ENCODE data around the gene SPTBN4.
"Not testable (repeated sequence)": the region's sequence is repeated elsewhere in the genome, so short reads cannot be mapped to it uniquely, and the experiment has no call there.

Gene SPTBN4

DNA sequence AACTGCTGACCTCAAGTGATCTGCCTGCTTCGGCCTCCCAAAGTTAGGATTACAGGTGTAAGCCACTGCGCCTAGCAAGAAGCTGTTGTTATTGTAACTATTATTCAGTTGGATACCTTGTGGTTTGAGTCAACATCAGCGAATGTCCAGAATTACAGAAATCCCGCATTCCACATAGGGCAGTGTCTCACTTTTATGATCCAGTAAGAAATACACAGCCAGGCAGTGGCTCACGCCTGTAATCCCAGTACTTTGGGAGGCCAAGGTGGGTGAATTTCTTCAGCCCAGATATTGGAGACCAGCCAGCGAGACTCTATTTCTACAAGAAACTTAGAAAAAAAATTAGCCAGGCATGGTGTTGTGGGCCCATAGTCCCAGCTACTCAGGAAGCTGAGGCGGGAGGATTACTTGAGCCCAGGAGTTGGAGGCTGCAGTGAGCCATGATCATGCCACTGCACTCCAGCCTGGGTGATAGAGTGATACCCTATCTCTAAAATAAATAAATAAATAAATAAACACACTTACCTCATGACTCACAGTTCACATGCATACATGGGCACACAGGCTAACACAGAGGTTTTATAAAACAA is 43.8 kb downstream of the SPTBN4 start:
- no peak for DNase-seq

DNA sequence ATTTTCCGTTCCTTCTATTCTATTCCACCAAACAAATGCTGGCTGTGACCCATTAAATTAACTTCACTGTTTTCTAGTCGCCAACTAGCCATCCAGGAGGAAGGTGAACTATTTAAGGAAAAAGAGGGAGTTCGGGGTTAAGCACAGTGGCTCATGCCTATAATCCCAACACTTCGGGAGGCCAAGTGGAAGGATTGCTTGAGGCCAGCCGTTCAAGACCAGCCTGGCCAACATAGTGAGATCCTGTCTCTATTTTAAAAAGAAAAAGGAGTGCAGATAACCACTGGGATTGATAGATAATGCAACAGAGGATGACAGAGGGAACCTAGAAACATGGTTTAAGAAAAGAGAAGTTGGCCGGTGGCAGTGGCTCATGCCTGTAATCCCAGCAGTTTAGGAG is 44.7 kb downstream of the SPTBN4 start:
- no peak for DNase-seq

DNA sequence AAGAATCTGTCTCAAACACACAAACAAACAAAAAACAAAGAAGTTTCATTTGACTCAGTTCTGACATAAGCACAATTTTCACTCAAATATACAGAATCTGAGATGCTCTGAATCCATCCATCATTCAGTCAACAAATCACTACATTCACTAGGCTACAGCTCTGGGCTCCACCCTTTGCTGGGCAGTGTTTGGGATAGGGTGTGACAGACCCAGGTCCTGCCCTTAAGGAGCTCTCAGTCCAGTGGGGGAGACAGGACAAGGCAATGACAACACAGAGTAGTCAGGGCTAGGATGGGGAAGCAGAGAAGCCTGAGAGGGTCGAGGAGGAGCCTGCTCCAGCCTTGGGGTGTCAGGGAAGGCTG is 45.3 kb downstream of the SPTBN4 start:
- no peak for DNase-seq

- DNase-seq, result no peak
Measured at GRCh38 chr19:40512473-40513344, 45.9 kb downstream of the SPTBN4 start.

DNA sequence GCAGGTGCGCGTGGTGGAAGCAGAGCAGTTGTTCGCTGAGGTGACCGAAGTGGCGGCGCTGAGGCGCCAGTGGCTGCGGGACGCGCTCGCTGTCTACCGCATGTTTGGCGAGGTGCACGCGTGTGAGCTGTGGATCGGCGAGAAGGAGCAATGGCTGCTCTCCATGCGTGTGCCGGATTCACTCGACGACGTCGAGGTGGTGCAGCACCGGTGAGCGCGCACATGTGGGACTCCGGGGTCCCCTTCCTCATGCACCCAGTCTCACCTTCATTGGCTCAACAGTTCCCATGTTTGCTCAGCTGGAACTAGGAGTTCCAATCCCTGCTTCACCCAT is 46.5 kb downstream of the SPTBN4 start:
- DNase-seq, result no peak

DNA sequence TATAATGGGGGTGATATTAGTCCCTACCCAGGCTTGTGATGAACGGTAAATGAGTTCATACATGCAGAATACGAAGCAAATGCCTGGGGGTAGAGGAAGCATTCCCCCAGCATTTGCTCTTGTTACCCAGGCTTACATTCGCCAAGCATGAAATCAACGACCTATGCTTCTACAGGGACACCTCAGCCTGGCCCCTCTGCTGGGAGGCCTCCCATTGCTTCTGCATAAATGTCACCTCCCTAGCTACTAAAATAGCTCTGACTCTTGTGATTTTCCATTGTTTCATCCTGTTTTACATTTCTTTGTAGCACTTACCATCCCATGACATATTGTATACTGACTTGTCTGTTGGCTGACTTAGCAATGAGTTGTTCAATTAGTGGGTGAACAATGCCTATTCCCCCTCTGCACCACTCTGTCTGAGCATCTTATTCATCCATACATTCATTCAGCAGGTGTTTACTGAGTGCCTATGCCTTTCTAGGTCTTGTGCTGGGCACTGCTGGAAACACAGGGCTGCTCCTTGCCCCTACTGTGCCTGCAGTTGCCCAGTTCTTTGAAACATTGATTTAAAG is 47.0 kb downstream of the SPTBN4 start:
- DNase-seq, result no peak

- no peak for DNase-seq
Measured at GRCh38 chr19:40517248-40517647, 50.4 kb downstream of the SPTBN4 start.

DNA sequence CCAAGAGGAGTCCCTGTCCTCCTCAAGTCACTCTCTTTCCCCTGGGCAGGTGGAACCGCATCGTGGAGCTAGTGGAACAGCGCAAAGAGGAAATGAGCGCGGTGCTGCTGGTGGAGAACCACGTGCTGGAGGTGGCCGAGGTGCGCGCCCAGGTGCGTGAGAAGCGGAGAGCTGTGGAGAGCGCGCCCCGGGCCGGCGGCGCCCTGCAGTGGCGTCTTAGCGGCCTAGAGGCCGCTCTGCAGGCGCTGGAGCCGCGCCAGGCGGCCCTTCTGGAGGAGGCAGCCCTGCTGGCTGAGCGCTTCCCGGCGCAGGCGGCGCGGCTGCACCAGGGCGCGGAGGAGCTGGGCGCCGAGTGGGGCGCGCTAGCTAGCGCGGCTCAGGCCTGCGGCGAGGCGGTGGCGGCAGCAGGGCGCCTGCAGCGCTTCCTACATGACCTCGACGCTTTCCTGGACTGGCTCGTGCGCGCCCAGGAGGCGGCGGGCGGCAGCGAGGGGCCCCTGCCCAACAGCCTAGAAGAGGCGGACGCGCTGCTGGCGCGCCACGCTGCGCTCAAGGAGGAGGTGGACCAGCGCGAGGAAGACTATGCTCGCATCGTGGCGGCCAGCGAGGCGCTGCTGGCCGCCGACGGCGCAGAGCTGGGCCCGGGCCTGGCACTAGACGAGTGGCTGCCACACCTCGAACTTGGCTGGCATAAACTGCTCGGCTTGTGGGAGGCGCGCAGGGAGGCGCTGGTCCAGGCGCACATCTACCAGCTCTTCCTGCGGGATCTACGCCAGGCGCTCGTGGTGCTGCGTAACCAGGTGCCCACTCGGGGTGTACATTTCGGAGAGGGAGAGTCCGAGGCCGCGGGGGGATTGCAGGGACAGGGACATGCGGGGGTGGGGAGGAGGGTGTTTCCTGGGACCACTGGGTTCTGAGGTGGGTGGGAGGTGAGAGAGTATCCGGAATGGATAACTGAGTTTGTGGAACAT is 52.8 kb downstream of the SPTBN4 start:
- no peak for DNase-seq

DNA sequence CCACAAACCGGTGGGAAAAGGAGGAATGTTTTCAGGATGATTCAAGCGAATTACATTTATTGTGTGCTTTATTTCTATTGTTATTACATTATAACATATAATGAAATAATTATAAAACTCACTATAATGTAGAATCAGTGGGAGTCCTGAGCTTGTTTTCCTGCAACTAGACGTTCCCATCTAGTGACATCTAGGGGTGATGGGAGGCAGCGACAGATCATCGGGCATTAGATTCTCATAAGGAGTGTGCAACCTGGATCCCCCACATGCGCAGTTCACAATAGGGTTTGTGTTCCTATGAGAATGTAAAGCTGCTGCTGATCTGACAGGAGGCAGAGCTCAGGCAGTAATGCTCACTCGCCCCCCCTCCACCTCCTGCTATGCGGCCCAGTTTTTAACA is 54.5 kb downstream of the SPTBN4 start:
- no peak for DNase-seq

GRCh38 chr19:40521900-40522299 is 55.1 kb downstream of the SPTBN4 start:
- not testable (repeated sequence) for DNase-seq

- DNase-seq, result peak; percentile 27
Measured at GRCh38 chr19:40523322-40524047, 56.7 kb downstream of the SPTBN4 start.

- no peak for DNase-seq
Measured at GRCh38 chr19:40524133-40524549, 57.3 kb downstream of the SPTBN4 start.

DNA sequence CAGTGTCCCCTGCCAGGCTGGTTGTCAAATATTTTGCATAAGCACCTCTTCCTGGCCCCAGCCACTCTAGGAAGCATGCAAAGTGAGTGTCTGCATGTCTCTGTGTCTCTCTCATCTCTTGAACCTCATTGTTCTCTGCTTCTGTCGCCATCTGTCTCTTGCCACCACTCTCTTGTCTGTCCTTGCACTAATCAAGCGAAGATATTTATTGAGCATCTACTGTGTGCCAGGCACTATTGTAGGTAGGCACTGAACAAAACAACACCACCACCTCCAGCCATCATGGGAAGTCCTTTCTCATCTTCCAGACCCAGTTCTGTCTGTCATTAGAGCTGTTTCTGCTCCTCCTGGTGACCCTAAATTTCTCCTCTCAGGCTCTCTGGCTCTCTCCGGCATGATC is 57.9 kb downstream of the SPTBN4 start:
- no peak for DNase-seq

- DNase-seq, result no peak
Measured at GRCh38 chr19:40525234-40526051, 58.6 kb downstream of the SPTBN4 start.

GRCh38 chr19:40528078-40528477 is 61.3 kb downstream of the SPTBN4 start:
- DNase-seq, result no peak

GRCh38 chr19:40528533-40529092 is 61.8 kb downstream of the SPTBN4 start:
- DNase-seq, result no peak

GRCh38 chr19:40529093-40529954 is 62.5 kb downstream of the SPTBN4 start:
- peak; percentile 79 for DNase-seq

- DNase-seq, result no peak
Measured at GRCh38 chr19:40530091-40530901, 63.5 kb downstream of the SPTBN4 start.

GRCh38 chr19:40533508-40533907 is 66.7 kb downstream of the SPTBN4 start:
- DNase-seq, result no peak
